HG03097 (cell line): Measurements from ENCODE around the gene DCHS1.

Experiments used
- ATAC-seq: cut with Tn5 transposase; IDR thresholded peaks from one replicate; pipeline ENCODE4 v1.9.1; 2021; ENCODE audit not compliant: unreplicated experiment, low FRiP score

Gene DCHS1

DNA sequence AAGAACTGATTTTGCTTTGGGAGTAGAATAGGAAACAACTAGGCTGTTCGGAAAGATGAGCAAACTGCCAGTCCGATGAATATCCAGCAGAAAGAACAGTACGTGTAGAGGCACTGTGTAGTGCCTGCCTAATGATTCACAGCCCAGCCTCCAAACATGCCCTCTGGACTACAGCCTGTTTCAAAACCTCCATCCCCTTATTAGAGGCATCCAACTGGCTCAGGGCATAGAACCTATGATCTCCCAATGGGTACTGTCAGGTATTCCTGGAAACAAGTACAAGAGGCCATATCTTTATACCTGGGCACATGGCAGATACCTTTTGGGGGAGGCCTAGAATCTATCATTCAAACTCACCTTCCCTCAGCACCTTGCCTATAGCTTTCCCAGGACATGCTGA lies 57.1 kb downstream of the DCHS1 start:
- ATAC-seq, result no peak

DNA sequence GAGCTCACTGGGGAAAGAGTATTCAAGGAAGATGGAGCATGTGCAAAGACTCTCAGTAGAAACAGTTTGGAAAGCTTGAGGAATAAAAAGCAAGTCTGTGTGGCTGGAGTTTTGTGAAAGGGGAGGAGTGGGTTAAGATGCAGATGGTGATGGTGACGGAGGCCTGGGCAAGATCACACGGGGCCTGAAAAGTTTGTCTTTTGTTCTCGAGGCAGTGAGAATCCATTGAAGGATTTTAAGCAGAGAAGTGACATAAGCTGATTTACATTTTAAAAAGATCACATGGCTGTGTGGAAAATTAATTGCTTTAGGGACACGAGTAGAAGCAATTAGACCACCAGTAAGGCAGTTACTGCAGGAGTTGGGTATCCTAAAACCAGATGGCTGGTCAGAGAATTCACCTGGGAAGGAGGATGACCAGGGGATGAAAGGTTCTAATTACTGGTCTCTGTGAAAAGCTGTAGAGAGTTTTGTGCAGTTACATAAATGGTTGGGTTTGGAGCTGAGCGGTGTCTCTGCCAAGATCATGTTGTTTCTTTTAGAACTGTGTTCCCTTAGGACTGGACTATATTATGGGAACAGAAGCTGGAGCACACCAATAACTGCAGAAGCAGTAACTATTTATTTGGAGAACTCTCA lies 59.3 kb downstream of the DCHS1 start:
- ATAC-seq, result no peak

DNA sequence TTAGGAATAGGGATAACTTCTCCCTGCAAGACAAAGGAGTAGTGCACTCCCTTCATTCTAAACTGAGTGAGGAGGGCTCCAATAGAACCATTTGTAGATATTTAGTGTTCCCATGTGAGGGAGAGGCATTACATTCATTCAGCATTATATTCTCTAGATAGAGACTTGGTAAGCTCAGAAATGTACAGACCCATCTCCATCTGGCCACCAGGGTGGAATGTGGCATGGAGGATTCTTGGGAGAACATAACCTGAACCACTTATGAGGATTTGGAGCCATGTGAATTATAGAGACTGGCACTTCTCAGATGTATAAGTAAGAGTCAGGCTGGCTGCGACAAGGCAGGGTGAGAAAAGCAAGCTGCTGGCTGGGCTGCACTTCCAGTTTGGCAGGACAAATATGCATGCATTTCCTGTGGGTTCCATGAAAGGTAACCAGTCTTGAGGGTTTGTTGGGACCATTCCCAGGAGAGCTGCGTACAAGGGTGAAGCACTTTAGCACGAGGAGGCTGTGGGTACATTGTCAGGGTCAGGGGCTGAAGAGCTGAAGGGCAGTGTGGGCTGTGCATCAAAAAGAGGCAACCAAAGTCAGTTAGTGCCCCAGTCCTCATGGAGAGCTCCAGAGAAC lies 61.4 kb downstream of the DCHS1 start:
- ATAC-seq, result no peak

DNA sequence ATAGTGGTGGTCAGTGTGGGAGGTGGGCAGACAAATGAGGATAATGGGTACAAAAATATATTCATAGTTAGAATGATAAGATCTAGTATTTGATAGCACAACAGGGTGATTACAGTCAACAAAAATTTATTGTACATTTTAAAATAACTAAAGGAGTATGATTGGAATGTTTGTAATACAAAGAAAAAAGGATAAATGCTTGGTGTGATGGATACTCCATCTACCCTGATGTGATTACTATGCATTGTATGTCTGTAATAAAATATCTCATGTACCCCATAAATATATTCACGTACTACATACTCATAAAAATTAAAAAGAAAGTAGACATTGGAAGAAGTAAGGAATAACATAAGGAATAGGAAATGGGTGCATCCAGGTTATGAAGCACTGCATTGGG lies 67.6 kb downstream of the DCHS1 start:
- no peak for ATAC-seq

DNA sequence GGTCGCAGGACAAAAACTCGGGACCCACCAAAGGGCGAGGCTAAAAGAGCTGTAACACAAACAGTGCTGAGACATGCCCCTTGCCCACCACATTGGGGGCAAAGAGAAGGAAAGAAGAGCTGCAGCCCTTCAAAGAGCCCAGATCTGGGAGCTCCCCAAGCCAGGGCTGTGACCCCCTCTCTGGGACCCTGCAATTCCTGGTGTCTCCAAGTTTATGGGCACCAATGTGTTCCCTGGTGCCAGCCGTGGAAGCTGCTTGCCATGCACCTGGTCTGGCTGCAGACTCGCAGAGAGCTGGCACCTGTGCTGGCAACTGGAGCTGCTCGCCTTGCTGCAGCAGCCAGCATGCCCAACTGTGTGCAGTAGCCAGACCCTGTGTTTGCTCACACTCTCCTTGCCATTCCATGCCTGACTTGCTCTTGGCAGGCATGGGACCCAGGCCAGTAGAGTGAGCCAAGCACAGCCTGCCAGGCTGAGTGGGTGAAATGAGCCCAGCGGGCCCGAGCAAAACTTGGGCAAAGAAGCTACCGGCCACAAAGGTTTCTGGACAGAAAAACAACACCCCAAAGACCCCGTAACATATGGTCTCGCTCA lies 68.2 kb downstream of the DCHS1 start:
- ATAC-seq, result no peak

DNA sequence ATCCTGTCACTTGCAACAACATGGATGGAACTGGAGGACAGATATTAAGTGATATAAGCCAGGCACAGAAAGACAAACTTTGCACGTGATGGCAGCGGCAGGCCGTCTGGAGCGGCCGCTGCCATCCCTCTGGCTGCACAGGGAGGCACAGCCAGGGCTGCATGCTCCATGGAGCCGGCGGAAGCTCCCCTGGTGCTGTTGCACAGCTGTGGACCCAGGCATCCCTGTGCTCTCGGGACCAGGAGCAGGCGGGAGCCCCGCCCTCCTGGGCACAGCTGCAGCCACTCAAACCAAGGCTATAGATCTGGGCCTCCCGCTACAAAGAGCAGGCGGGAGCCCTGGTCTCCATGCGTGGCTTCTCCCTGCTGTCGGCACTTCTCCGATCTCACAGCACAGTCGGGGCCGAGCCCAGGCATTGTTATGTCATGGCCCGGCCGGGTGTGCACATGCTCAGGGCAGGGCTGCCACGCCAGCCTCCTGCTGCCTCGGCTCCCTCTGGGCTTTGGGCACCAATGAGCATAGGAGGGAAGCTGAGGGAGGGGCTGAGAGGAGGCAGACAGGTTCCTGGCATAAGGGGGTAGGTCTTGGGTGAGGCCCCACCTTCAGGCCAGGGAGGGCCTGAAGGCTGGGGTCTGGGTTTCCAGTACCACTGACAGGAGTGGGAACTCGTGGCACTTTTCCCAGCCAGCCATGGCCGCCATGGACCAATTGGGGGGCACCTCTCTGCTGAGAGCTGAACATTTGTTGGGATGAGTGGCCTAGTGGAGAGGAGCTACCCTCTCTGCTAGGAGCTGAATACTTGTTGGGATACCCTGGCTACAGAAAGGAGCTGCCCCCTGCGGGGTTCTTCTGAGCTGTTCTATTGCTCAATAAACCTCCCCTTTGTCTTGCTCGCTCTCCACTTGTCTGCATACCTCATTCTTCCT lies 68.9 kb downstream of the DCHS1 start:
- ATAC-seq, result no peak

DNA sequence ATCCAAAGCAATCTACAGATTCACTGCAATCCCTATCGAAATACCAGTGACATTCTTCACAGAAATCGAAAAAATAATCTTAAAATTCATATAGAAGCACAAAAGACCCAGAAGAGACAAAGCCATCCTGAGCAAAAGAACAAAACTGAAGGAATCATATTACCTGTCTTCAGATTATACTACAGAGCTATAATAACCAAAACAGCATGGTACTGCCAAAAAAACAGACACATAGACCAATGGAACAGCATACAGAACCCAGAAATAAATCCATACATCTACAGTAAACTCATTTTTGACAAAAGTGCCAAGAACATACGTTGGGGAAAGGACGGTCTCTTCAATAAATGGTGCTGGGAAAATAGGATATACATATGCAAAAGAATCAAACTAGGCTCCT lies 71.1 kb downstream of the DCHS1 start:
- no peak for ATAC-seq

DNA sequence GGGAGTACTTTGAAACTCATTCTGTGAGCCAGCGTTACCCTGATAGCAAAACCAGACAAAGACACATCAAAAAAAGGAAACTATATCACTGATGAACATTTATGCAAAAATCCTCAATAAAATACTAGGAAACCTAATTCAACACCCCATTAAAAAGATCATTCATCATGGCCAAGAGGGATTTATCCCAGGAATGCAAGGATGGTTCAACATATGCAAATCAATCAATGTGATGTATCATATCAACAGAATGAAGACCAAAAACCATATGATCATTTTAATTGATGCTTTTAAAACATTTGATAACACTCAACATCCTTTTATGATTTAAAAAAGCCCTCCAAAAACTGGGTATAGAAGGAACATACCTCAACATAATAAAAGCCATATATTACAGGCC lies 72.0 kb downstream of the DCHS1 start:
- ATAC-seq, result no peak

DNA sequence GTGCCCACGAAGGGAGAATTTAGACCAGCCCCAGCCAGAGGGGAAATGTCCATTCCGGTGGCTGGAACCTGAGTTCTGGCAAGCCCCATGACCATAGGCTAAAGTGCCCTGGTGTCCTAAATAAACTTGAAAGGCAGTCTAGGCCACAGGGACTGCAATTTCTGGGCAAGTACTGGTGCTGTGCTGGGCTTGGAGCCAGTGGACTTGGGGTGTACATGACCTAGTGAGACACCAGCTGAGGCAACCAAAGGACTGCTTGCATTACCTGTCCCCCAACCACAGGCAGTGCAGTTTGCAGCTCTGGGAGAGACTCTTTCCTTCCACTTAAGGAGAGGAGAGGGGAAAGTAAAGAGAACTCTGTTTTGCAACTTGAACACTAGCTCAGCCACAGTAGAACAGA lies 75.9 kb downstream of the DCHS1 start:
- ATAC-seq, result no peak

DNA sequence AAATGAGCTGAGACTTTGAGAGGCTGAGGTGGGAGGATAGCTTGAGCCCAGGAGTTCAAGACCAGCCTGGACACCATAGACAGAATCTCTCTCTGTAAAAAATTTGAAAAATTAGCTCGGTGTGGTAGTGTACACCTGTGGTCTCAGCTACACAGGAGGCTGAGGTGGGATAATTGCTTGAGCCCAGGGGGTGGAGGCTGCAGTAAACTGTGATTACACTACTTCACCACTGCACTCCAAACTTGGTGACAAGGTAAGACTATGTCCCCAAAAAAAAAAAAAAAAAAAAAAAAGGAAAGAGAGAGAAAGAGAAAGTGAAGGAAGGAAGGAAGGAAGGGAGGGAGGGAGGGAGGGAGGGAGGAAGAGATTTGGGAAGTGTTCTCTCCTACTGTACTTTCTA lies 77.5 kb downstream of the DCHS1 start:
- ATAC-seq, result no peak

DNA sequence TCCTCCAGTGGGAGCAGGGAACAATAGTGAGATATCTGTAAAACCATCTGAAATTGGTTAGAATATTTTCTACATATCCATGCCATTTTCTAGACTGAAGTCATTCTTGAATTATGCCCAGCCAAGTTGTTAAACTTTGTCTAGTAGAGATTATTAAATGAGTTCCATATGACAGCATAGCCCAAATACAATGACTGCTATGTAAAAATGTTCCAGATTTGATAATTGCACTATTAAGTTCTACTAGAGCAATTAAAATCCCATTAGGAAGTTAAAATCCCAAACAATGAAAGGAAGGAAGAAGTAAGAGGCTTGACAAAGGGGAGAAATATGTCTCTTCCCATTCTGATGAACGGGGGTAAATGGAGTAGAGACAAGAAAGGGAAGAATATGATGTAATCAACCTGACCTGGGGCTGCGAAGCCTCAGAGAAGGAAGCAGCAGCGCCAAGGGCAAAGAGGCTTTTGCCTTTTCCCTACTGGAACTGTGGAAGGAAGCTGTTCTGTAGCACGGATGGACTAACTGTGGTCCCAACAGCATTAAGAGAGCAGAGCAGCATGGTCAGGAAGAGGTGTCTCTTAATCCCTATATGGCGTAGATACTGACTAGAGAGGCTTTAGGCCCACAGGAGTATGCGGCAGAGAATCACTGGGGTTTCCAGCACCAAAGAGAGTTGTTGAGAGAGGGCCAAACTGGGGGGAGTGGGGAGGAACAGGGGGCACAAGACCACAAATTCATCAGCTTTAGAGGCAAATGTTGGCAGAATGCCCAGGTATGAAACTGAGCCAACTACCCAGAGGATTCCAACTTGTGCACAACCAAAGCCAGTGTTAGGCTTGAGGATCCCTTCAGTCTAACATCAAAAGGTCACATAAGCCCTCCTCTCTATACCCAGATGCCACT lies 78.9 kb downstream of the DCHS1 start:
- no peak for ATAC-seq

DNA sequence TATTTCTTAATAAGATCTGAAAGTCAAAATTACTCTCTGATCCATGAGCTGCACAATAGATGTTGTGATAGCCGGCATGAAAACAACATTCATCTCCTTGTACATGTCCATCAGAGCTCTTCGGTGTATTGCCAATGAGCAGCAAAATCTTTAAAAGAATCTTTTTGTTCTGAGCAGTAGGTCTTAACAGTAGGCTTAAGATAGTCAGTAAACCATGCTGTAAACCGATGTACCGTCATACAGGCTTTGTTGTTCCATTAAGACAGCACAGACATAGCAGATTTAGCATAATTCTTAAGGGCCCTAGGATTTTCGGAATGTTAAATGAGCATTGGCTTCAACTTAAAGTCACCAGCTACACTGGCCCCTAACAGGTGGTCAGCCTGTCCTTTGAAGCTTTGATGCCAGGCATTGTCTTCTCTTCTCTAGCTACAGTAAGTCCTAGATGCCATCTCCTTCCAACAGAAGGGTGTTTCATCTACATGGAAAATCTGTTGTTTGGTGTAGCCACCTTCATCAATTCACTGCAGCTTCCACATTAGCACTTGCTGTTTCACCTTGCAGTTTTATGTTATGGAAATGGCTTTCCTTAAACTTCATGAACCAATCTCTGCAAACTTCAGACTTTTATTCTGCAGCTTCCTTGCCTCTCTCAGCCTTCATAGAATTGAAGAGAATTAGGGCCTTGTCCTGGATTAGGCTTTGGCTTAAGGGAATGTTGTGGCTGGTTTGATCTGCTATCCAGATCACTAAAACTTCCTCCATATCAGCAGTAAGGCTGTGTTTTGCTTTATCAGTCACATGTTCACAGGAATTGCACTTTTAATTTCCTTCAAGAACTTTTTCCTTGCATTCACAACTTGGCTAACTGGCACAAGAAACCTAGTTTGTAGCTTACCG lies 80.5 kb downstream of the DCHS1 start:
- no peak for ATAC-seq

DNA sequence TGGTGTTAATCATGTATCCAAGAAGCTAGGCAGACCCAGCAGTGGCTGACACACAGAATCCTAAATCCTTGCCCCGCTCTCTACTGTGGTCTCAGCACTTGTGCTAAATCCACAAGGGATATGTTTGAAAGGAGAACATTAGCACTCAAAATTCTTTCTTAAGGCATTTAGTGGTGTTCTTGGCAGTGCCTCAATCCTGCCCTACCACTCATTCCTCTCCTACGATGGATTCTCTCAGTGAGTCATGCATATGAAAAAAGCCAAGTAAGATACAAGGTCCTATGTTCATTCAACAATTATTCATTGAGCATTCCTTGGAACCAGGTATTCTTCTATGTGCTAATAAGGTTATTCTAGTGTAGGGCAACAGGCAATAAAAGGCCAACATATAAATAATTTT lies 83.4 kb downstream of the DCHS1 start:
- no peak for ATAC-seq

DNA sequence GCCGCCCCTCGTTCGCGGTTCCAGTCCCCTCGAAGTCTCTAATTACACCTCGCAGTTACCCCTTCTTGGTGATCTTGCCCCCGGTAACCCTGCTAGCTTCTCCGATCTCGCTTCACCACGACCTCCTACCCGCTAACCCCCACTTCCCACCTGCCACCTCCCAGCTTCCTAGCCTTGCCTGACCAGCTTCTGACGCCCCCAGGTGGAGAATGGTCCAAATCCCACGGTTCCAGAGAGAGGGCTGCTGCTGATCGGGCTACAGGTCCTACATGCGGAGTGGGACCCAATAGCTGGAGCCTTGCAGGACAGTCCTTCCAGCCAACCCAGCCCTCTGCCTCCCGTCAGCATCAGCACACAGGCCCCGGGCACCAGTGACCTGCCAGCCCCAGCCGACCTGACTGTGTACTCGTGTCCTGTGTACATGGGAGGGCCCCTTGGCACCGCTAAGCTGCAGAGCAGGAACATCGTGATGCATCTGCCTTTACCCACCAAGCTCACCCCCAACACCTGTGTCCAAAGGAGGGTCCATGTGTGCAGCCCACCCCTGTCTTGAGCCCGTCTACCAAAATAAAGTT lies 84.1 kb downstream of the DCHS1 start:
- no peak for ATAC-seq
